SHP77 (cell line): ENCODE results near the gene MPP2.
"Not testable (repeated sequence)": the region's sequence is repeated elsewhere in the genome, so short reads cannot be mapped to it uniquely, and the experiment has no call there.

Experiments used
- DNase-seq, 2 experiments: peaks; one replicate each; lab custom pipeline; 2025; lab: John Stamatoyannopoulos, UW

The MPP2 gene

GRCh38 chr17:43901861-43902589, 5.3 kb downstream of the MPP2 start:
- no peak for DNase-seq

GRCh38 chr17:43900858-43901754, 6.2 kb downstream of the MPP2 start:
- DNase-seq: peak in 1 of 2 experiments; percentile 2

DNA sequence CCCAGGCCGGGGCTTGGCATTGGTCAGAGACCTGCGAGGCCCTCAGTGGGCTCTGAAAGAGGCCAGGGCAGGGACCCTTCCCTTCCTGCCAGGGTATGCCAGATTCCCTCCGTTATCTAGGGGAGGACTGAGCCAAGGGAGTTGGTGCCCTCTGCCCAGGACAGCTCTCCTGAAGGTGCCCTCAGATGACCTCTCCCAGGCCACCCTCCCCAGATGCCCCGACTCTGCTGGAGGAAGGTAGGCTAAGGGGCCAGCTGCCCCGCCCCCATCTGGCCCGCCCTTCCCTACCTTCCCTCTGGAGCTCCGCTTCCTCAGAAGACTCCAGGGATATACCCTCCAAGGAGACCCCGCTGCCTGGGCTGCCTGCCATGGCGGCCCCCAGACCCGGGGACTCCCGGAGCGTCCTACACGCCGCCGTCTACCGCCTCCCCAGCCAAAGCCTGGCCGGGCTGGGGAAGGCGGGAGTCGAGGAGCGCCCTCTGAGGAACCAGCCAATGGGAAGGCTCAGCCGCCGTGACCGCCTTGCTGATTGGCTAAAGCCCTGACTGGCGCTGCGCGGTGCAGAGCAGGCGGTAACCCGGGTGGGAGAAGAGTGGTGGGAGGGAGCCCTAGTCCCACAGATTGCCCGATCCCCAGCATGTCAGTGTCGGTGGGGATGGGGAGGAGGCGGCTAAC, 7.0 kb downstream of the MPP2 start:
- DNase-seq: peak; percentile 77 to 89

DNA sequence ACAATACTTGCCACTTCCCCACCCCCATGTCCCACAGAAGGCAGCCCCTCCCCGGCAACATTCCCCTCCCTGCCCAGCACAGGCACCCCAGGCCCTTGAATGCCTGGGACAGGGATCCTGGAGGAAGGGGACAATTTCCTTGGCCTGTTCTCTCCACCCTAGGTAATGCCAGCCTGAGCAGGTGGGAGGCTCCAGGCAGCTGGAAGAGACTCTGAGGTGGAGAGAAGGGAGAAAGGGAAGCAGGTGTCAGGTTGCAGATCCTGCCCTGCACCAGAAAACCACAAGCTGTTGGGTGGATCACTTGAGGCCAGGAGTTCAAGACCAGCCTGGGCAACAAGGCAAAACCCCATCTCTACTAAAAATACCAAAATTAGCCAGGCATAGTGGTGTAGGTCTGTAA, 8.9 kb downstream of the MPP2 start:
- DNase-seq: peak in 1 of 2 experiments; percentile 12

DNA sequence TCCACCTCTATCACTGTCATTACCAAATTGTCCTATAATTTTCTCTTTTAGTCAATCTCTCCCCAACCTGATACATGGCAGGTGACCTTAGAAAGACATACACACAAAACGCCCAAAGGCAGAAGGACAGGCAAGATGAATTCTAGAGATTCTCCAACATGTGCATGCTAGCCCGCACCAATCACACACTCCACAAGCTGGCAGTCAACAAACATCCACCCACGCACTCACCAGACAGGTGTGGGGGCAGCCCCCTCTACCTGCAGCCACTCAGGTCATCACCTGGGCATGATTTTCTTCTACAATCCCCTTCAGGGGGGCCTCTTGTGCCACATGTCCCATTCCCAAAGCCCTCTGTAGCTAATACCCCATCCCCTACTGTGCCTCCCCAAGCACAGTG, 9.5 kb downstream of the MPP2 start:
- DNase-seq: no peak

DNA sequence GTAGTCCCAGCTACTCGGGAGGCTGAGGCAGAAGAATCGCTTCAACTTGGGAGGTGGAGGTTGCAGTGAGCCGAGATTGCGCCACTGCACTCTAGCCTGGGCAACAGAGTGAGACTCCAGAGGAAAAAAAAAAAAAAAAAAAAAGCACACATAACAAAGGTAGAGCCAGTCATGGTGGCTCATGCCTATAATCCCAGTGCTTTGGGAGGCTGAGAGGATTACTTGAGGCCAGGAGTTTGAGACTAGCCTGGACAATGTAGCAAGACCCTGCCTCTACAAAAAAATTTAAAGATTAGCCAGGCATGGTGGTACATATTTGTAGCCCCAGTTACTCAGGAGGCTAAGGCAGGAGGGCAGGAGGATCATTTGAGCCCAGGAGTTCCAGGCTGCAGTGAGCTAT, 12.8 kb downstream of the MPP2 start:
- not testable (repeated sequence) for DNase-seq

GRCh38 chr17:43892647-43892952, 14.7 kb downstream of the MPP2 start:
- no peak for DNase-seq

DNA sequence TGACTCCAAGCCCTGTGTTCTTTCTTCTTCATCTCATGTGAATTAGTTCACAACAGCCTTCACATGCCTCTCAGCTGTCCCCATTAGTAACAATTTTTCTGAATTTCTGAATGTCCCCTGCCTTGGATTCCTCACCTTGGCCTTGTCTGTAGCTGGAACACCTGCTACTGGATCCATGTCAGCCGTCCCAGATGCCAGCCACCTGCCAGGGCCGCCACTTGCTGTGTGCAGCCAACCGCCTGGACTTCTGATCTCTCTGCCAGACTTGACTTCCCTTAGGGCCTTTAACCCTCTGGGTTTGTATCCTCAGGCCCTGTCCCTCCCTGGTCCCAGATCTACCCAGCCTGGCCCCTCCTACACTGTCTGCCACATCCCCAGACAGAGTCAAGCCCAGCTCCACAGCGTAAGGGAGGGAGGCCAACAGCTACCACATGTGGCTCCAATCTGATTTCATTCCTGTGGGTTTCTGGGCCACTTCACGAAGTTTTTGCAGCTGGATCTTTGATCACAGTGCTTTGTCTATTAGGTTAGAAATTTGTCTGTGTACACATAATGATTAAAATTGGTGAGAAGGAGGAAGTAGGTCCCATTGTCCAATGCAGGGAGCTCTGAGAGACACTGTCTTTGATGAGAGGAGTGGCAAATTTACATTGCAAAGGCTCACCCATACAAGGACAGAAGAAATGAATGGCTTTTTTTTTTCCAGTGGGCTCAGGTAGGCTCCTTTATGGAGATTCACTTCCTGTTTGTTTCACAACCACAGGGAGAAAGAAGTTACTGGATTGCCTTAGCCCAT, 15.3 kb downstream of the MPP2 start:
- DNase-seq: peak in 1 of 2 experiments; percentile 11

DNA sequence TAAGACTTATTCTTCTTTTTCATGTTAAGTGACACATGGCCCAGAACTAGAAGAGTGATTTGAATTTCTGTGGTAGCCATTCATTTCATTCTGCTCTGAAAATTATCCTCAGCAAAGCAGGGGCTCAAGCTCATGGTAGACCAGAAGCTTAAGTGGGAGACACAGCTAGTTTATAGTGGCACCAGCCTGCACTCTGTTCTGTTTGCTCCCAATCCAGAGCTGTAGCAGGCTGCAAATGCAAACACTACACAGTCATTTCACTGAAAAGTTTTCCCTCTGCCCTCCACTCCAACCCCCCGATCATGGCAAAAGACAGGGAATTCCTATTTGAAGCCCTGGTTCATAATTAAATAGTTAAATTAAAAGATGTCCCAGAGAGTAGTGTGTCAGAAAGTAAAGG, 17.1 kb downstream of the MPP2 start:
- DNase-seq: no peak

DNA sequence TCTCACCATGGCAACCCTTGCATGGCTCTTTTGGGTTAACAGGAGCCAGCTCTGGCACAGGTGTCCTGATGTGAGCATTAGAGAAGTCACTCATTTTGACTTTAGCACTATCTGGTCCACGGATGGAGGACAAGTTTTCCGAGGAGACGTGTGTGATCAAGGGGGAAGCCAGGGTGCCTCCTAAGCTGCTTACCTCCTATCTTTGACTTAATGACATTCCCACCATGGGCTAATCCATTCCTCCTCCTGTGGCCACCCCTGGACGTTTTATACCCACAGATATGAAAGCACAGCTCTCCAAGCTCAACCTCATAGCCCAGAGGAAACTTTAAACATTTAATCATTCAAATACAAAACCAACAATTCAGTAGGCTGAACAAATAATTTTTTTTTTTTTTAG, 18.8 kb downstream of the MPP2 start:
- DNase-seq: no peak

- DNase-seq: no peak
Measured at GRCh38 chr17:43882761-43883415, 24.4 kb downstream of the MPP2 start.

GRCh38 chr17:43881758-43882505, 25.4 kb downstream of the MPP2 start:
- no peak for DNase-seq

GRCh38 chr17:43881181-43881580, 26.2 kb downstream of the MPP2 start:
- no peak for DNase-seq

- peak in 1 of 2 experiments; percentile 45 for DNase-seq
Measured at GRCh38 chr17:43880420-43880991, 26.8 kb downstream of the MPP2 start.

DNA sequence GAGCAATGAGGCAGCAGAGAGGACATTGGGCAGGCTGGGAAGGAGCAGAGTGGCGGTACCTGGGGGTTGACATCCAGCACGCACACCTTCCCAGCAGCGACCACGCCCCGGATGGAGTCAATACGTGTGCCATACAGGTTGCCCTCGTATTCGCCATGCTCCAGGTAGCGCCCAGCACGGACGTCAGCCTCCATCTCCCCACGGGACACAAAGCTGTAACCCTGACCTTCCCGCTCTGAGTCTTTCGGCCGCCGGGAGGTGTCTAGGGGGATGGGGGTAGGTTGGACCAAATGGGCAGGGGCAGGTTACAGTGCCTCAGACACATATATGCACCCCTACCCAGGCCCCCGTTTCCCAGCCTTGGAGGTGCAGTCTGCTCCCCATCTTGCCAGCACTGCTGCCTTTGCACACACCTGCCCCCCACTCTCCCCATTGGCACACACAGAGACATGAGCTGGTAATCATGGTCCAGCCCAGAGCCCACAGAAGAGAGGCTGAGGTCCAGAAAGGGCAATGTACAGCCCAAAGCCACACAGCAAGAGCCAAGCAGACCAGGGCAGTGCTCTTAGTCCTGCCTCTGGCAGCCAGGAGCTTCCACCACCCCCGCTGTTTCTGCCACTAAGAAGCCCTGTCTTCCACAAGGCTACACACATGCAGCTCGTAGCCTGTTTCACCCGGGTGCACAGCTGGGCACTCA, 27.5 kb downstream of the MPP2 start:
- DNase-seq: no peak

DNA sequence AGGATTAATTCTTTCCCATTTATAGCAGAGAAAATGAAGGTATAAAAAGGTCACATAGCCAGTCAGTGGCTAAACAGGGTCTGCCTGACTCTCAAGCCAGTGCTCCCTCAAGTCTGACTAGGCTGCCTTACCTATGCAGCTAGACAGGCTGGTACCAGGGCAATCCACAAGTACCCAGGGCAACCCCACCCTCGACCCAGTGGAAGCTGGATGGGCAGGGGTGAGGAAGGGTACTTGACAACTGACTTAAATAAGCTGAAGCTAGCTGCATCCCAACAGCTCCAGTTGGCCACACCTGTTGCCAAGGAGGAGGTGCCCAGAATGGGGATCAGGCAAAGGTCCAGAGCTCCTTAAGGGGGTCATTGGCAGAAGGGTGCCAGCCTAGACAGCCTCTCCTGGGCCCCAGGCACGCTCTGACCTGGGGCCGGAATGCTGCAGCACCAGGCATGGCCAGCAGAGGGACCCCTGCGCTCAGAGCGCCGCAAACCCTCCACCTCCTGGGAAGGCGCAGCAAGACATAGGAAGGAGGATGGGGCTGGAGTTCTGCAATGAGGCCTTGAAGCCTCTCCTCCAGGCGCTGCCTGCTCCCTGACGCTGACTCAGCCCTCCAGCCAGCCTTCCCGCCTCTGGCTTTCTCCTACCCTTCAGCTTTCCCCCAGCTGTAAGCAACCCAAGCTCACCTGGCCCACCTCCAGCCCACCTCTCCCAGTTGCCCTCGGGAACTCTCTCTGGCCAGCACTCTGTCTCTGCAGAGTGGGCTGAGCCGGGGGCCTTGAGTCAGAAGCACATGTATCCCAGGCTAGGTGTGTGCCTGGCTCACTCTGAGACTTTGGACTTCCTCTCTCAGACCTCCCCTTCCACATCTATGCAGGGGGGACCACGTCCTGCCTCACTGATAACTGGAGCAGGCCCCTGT, 28.8 kb downstream of the MPP2 start:
- DNase-seq: peak; percentile 48 to 51

GRCh38 chr17:43877451-43878155, 29.7 kb downstream of the MPP2 start:
- no peak for DNase-seq

DNA sequence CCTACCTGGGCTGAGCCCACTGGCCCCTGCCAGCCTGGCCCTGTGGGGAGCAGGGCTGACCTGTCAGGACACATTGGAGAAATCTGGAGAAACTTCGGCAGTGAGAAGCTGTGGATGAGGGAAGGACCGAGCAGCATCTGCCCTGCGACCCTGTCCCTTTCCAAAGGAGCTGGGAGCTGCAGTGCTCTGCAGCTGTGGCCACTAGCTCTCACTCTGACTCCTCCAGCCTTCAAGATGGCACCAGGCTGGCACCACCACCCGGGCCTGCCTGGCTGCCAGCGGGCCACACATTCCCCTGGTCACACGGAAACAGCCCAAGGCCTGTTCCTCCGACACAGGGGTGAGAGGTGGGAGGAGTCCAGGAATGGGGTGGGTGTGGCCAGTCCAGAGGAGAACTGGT, 30.3 kb downstream of the MPP2 start:
- no peak for DNase-seq
